OCI-LY1 (cell line): ENCODE results near the gene RABGAP1.

Source experiments
- CTCF ChIP-seq: fragments of 200-600 bp; sonication (generic), shearing (Covaris generic); IDR thresholded peaks from 2 replicates; pipeline ENCODE4 v1.5.1; 2017; ENCODE audit warnings: mild to moderate bottlenecking, antibody characterized with exemption, low read length, moderate library complexity, mixed read lengths
- EZH2 ChIP-seq: fragments of 200-600 bp; sonication (generic), shearing (Covaris generic); IDR thresholded peaks from 2 replicates; pipeline ENCODE4 v1.8.0; 2017; ENCODE audit warnings: borderline replicate concordance, mixed run types, mild to moderate bottlenecking, antibody characterized with exemption, low read length, moderate library complexity, mixed read lengths

- TF ChIP-seq CTCF = 0 out of 2 replicates have a peak, but pooled peaks have one; percentile 17
- TF ChIP-seq EZH2 = no peak
These were observed 28.2 kb upstream of the RABGAP1 start for GRCh38 chr9:122912671-122912963.
